Measurements from ENCODE around the gene OR5A2.
"Not testable (repeated sequence)": the region's sequence is repeated elsewhere in the genome, so short reads cannot be mapped to it uniquely, and the experiment has no call there.

OR5A2 gene

DNA sequence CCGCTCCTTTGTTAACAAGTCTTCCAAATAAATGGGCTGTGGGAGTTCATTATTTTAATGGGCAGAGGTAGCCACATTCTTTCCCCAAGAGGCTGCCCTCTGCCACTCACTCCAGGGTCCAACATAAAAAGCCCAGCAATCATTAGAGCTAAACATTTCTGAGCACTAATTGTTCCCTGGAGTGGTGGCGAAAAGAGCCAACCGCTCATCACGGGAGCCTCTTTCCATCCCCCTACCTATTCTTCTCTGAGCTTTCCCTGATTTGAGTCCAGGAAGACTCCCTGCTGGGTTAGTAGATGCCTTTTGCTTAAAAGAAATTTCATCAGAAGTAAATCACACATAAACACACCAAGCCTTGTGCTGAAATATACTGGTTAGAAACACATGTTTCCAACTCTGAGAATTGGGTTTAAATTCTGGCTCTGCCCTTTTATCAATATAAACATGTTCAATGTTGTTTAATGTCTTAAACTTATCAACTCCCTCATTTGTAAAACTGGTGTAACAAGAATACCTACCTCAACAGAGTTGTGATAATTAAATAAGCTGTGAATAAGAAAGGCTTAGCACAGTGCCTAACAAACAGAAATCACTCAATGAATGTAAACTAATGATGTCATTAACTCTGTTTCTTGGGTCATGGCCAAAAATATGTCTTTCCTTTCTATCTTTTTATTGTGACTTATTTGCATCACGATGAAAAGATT, at the start of gene OR5A2:
OR5A2 (minus strand) TSS at position 53 of the 707 bp plus-strand sequence. CDS start 3,460 bp downstream, outside the sequence.
- peak; percentile 10 for DNase-seq

- no peak for DNase-seq
Observed at GRCh38 chr11:59475176-59475575, 49.0 kb upstream of the OR5A2 start.

GRCh38 chr11:59473015-59473414, 46.8 kb upstream of the OR5A2 start, which contains the start of gene OR4D10:
Gene OR4D10, plus strand, starts transcription at chr11:59473315. Its CDS starts 4,115 bp downstream, at chr11:59477430.
- no peak for DNase-seq

DNA sequence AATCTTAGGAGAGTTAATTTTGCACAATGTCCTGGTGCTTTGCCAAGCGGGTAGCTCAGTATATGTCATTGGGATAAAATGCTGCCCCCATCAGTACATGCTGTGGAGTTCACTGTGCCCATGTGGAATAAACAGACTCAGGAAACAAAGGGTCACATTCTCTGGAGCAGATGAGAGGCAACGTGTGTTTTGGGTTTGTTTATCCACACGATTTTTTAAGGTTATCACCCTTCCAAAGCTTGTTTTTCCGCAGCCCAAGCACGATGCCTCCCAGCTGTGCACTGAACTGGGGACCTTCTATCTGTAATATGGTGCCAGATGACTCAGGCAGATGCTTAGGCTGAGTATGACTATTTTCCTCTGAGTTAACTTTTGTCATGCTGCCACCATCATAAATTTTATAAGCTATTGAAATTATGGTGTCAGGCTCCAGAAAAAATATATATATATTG, 37.0 kb upstream of the OR5A2 start:
- no peak for DNase-seq

DNA sequence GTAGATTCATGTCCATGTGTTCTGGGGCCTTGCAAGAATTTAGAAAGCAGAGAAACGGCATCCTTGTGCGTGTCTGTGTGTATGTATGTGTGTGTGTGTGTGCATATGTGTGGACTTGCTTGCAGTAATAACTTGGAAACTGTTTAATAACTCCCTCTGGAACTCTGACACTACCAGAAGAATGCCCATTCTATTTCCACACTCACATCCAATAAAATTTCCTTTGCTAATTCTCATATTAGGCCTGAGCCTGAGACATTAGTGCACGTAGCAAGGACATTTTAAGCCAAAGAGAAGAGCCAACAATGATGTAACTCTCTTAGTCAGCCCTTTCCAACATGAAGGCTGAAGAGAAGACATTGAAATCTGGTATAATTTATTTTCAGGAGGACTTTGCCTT, 33.7 kb upstream of the OR5A2 start:
- DNase-seq, result no peak

- no peak for DNase-seq
Observed at GRCh38 chr11:59456661-59457060, 30.4 kb upstream of the OR5A2 start, which contains the start of gene OR4D6. Gene OR4D6, plus strand, starts transcription at chr11:59456961. Its CDS starts 0 bp downstream, at chr11:59456961.

DNA sequence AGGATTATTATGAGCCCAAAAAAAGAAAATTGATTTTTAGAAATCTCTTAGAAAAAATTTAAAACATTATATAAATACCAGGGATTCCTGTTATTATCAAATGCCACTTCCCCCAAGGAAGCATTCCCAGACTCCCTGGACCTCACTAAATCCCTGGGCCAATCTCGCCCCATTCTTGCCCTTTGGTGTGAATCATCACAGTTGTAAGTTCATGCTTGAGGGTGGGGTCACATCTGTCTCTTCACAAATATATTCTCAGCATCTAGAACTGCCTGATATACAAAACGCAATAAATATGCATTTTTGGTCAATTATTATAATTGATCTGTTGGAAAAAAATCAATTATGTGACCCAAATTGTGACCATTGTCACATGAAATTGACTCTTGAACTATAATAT, 22.3 kb upstream of the OR5A2 start:
- no peak for DNase-seq

GRCh38 chr11:59445624-59446023, 19.4 kb upstream of the OR5A2 start:
- DNase-seq, result not testable (repeated sequence)

GRCh38 chr11:59437770-59438169, 11.6 kb upstream of the OR5A2 start:
- no peak for DNase-seq

DNA sequence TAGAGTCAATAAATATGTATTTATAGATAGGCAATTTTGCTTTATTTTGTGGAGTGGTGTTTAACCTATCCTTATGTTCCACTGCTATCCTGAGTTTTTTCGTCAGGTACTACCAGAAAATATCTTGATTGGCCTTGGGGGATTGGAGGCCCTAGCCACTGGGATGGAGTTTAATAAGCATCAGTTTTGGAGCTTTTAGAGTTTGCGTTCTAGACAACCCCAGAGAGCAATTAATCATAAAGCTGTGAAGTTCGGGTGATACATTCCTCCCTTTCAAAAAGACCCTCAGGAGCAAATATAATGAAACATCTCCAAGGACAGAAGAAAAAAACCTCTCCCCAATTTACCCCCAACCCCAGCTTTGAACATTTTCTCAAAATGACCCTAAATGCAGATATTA, 10.0 kb upstream of the OR5A2 start, which contains the start of gene OR5A1:
OR5A1 (plus strand) TSS at position 301 of the 400 bp plus-strand sequence. CDS start 6,700 bp downstream, outside the sequence.
- no peak for DNase-seq

DNA sequence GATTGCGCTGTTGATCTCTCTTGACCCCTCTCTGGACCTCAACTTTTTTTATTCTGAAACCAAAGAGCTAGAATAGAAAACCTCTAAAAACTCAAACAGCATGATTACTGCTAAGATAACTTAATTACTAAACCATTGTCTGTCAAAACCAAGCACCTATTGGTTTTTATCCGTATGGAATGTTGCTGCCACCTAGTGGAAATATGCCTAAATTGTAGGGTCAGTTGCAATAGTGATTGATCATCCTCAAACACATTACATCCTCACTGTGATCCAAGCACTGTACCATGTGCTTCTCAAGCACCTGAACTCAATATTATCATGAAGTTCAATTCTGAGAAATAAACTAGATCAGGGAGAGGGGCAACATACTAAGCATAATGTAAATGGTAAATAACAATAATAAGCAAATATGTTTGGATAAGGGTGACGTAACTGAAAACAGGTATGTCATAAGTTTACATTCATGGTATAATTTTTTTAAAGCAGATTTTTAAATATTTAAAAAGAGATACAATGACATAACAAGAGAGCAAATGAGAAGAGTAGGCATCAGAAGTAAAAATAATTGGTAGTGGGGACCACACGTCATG, 3.8 kb upstream of the OR5A2 start:
- DNase-seq, result peak; percentile 64

GRCh38 chr11:59427068-59427382, 812 bp upstream of the OR5A2 start:
- DNase-seq, result no peak

- no peak for DNase-seq
Observed at GRCh38 chr11:59425131-59425530, 1.1 kb downstream of the OR5A2 start.

DNA sequence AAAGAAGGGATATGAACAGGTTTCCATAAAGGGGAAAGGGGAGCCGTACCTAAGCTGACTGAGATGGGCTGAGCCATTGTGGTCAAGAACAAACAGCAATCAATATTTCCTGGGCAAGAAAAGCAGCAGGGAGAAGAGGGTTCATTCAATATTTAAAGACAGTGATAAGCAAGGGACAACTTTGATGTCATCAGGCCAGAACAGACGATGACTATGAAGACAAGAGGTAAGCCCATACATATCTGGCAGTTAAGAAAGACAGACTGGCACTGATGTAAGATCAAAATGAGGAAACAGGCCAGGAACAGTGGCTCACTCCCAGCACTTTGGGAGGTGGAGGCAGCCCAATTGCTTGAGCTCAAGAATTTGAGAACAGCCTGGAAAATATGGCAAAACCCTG, 2.4 kb downstream of the OR5A2 start:
- no peak for DNase-seq

GRCh38 chr11:59418156-59418555, 8.1 kb downstream of the OR5A2 start:
- no peak for DNase-seq

GRCh38 chr11:59417023-59417422, 9.2 kb downstream of the OR5A2 start:
- no peak for DNase-seq

DNA sequence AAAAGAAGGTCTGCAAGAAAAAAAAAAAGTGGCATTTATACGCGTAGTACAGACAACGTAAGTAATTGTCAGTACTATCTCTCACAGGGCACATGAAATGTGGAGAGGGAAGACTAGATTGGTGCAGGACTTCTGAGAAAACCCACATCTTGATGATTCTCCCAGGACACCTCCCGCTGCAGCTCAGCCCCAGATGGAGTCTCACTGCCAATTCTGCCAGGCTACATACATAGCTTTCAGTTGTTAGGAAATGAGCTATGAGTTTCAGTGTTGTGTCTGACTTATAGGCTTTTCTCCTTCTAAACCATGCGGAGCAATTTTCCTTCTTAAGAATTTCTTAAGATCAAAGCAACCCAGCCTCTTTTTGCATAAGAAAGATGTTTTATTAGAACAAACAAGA, 9.6 kb downstream of the OR5A2 start:
- DNase-seq, result no peak

DNA sequence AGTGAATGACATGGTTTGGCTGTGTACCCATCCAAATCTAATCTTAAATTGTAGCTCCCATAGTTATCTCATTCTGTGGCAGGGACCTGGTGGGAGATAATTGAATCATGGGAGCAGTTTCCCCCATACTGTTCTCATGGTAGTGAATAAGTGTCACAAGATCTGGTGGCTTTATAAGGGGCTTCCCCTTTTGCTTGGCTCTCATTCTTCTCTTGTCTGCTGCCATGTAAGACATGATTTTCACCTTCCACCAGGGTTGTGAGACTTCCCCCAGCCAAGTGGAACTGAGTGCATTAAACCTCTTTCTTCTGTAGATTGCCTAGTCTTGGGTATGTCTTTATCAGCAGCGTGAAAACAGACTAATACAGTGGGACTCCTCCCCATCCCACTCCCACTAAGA, 11.1 kb downstream of the OR5A2 start:
- DNase-seq, result no peak

- no peak for DNase-seq
Observed at GRCh38 chr11:59413646-59414045, 12.6 kb downstream of the OR5A2 start.

DNA sequence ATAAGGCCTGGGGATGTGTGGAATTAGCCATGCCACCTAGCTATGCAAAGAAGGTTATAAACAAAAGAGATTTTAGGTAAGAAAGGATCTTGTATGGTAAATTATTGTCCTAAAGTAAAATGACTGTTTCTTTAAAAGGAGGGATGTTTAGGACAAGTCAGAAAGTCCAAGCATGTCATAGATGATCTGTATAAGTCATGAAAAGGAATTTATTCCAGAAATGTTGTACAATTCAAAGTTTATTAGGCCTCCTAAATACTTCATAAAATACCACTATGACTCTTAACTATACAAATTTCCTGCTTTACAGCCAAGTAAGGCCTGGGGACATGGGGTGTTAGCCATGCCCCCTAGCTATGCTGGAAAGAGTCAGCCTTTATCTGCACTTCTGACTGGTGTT, 22.7 kb downstream of the OR5A2 start:
- DNase-seq, result no peak

DNA sequence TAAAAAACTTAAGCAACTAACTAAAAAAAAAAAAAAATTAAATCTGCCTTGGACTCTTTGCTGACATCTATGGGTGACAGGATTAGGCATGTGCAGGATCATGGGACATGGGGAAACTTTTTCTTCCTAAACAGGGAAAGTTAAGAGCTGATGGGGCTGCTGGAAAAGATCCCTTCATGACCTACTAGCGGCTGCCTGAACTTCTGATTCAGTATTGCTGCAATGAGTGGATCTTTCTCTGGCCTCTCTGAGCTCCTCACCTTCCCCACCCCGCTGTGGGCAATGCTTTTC, 25.0 kb downstream of the OR5A2 start:
- no peak for DNase-seq

- no peak for DNase-seq
Observed at GRCh38 chr11:59400461-59401261, 25.6 kb downstream of the OR5A2 start.

DNA sequence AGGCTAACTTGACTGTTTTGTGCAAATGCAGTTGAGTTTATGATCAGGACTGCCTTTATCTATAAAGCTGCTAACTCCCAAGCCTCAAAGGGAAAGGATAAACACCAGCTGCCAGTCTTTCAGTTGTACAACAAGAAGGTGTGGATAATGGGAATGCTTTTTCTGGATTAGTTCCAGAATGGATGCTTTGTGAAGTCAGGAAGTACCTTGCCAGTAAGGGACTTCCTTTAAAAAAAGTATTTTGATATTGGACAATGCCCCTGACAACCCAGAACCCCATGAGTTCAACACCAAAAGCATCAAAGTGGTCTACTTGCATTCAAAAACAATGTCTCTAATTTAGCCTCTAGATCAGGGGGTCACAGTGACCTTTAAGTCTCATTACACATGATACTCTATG, 32.0 kb downstream of the OR5A2 start:
- peak; percentile 30 for DNase-seq
